B cell (primary cell): Measurements from ENCODE around the gene LIMK2. TPM values are rescaled to one million over a fixed set of nuclear protein-coding genes. Genes with fewer than 3 reads are reported as not detected.

Experiments used
- ATAC-seq: fragments of 200-7000 bp; cut with Tn5 transposase; one replicate; pipeline ENCODE4 v1.10.0; 2021; ENCODE audit warnings: low read depth, mild to moderate bottlenecking, moderate number of reproducible peaks, moderate library complexity
- CTCF ChIA-PET: fragments of 350-600 bp; sonication (Branson Sonifier 250); formaldehyde crosslinking; loops from one replicate; lab custom pipeline; 2021; ENCODE audit warnings: antibody characterized with exemption, inconsistent platforms; lab: Charles Lee
- POLR2A ChIA-PET: fragments of 350-600 bp; sonication (Branson Sonifier 250); formaldehyde crosslinking; loops from one replicate; lab custom pipeline; 2021; ENCODE audit warnings: antibody characterized with exemption; lab: Charles Lee
- DNase-seq: peaks from one replicate; pipeline ENCODE4 v3.0.0; 2013
- H2AFZ ChIP-seq: 2 replicates; pipeline ENCODE4 v1.6.1; 2012; ENCODE audit warnings: mild to moderate bottlenecking, low read depth, low read length; ENCODE audit not compliant: insufficient read depth, poor library complexity, severe bottlenecking
- H3K27ac ChIP-seq, 2 donors: 1 replicate in 1 of 2; 2 replicates in 1 of 2; pipeline ENCODE4 v1.5.1; 2012 to 2013; ENCODE audit warnings: low read length in 2 of 2, mild to moderate bottlenecking in 2 of 2, moderate library complexity in 1 of 2
- H3K27me3 ChIP-seq, 4 experiments: fragments of 200-600 bp in 1 of 4; sonication (generic) in 1 of 4; replicated peaks in 1 of 4; 1 replicate in 2 of 4; 2 replicates in 2 of 4; pipeline versions ENCODE4 v1.6.1 to v1.7.0; 2013 to 2016; ENCODE audit warnings: low read length in 3 of 4, mild to moderate bottlenecking in 2 of 4, mixed read lengths in 1 of 4, moderate library complexity in 1 of 4; ENCODE audit not compliant: insufficient read depth in 4 of 4, control insufficient read depth in 3 of 4; ENCODE audit errors: control extremely low read depth in 1 of 4
- H3K36me3 ChIP-seq, 2 experiments: replicated peaks in 1 of 2; 1 replicate in 1 of 2; 2 replicates in 1 of 2; pipeline versions ENCODE4 v1.6.1 to v1.7.1; 2013; ENCODE audit warnings: low read length in 1 of 2; ENCODE audit not compliant: insufficient read depth in 2 of 2, control insufficient read depth in 1 of 2; ENCODE audit errors: control extremely low read depth in 1 of 2, extremely low read depth in 1 of 2
- H3K4me1 ChIP-seq, 2 donors: fragments of 200-600 bp in 1 of 2; sonication (generic) in 1 of 2; 1 replicate in 1 of 2; 2 replicates in 1 of 2; pipeline versions ENCODE4 v1.5.1 to v1.6.1; 2013 to 2017; ENCODE audit warnings: low read length in 2 of 2; ENCODE audit not compliant: control insufficient read depth in 2 of 2, insufficient read depth in 2 of 2
- H3K4me2 ChIP-seq: replicated peaks from 2 replicates; pipeline ENCODE3; 2012; ENCODE audit warnings: mild to moderate bottlenecking, low read depth, low read length; ENCODE audit not compliant: poor library complexity, severe bottlenecking
- H3K4me3 ChIP-seq, 5 experiments: fragments of 200-600 bp in 1 of 5; sonication (generic) in 1 of 5; 1 replicate in 3 of 5; 2 replicates in 2 of 5; pipeline versions ENCODE4 v1.5.1 to v1.7.0; 2011 to 2016; ENCODE audit warnings: low read length in 4 of 5, mild to moderate bottlenecking in 4 of 5, low read depth in 2 of 5, control low read depth in 1 of 5, moderate library complexity in 1 of 5; ENCODE audit not compliant: insufficient read depth in 1 of 5; ENCODE audit errors: control extremely low read depth in 1 of 5, extremely low read depth in 1 of 5
- H3K79me2 ChIP-seq: fragments of 200-600 bp; sonication (generic); one replicate; pipeline ENCODE4 v1.6.0; 2016; ENCODE audit warnings: low read length; ENCODE audit not compliant: control insufficient read depth, insufficient read depth
- H3K9ac ChIP-seq: fragments of 200-600 bp; sonication (generic); 2 replicates; pipeline ENCODE4 v1.6.1; 2017; ENCODE audit warnings: mild to moderate bottlenecking, low read length, moderate library complexity
- H3K9me3 ChIP-seq, 3 donors: one replicate each; pipeline versions ENCODE4 v1.6.1 to v1.7.1; 2013; ENCODE audit warnings: low read length in 2 of 3; ENCODE audit not compliant: control insufficient read depth in 2 of 3, insufficient read depth in 1 of 3; ENCODE audit errors: control extremely low read depth in 1 of 3
- H4K20me1 ChIP-seq: 2 replicates; pipeline ENCODE4 v1.6.0; 2012; ENCODE audit warnings: mild to moderate bottlenecking, low read length; ENCODE audit not compliant: insufficient read depth, control insufficient read depth, poor library complexity, severe bottlenecking
- H3K27ac Mint-ChIP-seq: one replicate; pipeline ENCODE4 v1.8.0; 2021; ENCODE audit warnings: mixed read lengths
- H3K27me3 Mint-ChIP-seq: one replicate; pipeline ENCODE4 v1.8.0; 2021; ENCODE audit warnings: mixed read lengths
- H3K4me1 Mint-ChIP-seq: one replicate; pipeline ENCODE4 v1.8.0; 2021; ENCODE audit warnings: mixed read lengths
- H3K4me3 Mint-ChIP-seq: one replicate; pipeline ENCODE4 v1.8.0; 2021; ENCODE audit warnings: mixed read lengths
- H3K9me3 Mint-ChIP-seq: one replicate; pipeline ENCODE4 v1.8.0; 2022; ENCODE audit warnings: mixed read lengths; ENCODE audit not compliant: insufficient read depth
- EZH2 ChIP-seq: IDR thresholded peaks from 2 replicates; pipeline ENCODE4 v1.6.1; 2012; ENCODE audit warnings: borderline replicate concordance, low read depth, mild to moderate bottlenecking, moderate library complexity, low read length; ENCODE audit not compliant: insufficient read depth, poor library complexity, severe bottlenecking
- WGBS: methylation state at CpG from one replicate; pipeline ENCODE4 v1.1.5; 2013; ENCODE audit warnings: missing lambda C conversion rate; ENCODE audit not compliant: insufficient coverage; 5-methylcytosine and 5-hydroxymethylcytosine counted together
- intact Hi-C: fragments of 100-400 bp; cut with micrococcal nuclease; formaldehyde crosslinking; loops from one replicate; pipeline ENCODE4 v1.10.0; 2022
- polyA plus RNA-seq: library from polyadenylated mRNA; depleted of rRNA; stranded (reverse); fragments of >200 nt; gene quantifications from 2 replicates; pipeline ENCODE4 v1.2.3, GENCODE V29; 2012
- total RNA-seq, 2 donors: library from RNA; stranded (reverse); fragments of 120-200 nt in 1 of 2; gene quantifications; 1 replicate in 1 of 2; 2 replicates in 1 of 2; pipeline versions ENCODE4 v1.2.3 to v1.2.4, GENCODE V29; 2013 to 2022
- TF ChIP-seq, protein P1 (sequence below): fragments of 200-600 bp; IDR thresholded peaks from one replicate; pipeline ENCODE4 v1.8.0; 2022; ENCODE audit warnings: antibody characterized with exemption, mild to moderate bottlenecking

The LIMK2 gene
- total and polyA plus RNA-seq, 2 donors (not counting 1 experiment from before 2014, with no cell fraction given), result 6.8 to 20.2 TPM

DNA sequence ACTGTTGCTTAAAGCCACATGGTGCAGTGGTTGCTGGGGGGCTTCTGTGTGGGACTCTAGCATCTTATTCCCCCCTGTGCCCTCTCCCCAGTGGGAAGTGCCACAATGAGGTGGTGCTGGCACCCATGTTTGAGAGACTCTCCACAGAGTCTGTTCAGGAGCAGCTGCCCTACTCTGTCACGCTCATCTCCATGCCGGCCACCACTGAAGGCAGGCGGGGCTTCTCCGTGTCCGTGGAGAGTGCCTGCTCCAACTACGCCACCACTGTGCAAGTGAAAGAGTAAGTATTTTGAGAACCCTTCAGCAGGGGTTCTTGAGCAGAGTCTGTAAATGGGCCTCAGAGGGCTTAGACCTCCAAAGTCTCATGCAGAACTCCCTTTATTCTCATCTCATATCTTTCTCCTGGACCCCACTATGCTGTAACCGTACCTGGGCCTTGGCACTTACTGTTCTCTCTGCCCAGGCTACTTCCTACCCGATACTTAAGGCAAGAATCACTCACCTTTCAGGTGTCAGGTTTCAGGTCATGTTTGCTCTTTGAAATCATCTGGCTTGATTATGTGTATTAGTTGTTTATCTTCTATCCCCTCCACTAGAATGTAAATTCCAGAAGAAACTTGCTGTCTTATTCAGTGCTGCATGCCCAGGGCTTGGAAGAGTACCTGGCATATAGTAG is 47.8 kb downstream of the LIMK2 start:
- Histone ChIP-seq H3K4me2 (no peak overlapping the region), H4K20me1 (no peaks in the 10 kb centered on the region), H3K4me1 (peaks cover 0 to 1% of the 10 kb centered on the region in 2 donors), H3K27ac (no peak overlapping the region), H3K79me2 (no peaks in the 10 kb centered on the region), H2AFZ (no peak overlapping the region), H3K4me3 (no peak overlapping the region), H3K9me3 (no peaks in the 10 kb centered on the region), H3K27me3 (no peaks in the 10 kb centered on the region), H3K36me3 (peaks cover 6 to 37% of the 10 kb centered on the region in 2 experiments), H3K9ac (no peak overlapping the region)
- Mint-ChIP-seq H3K4me1 (peaks cover 6% of the 10 kb centered on the region), H3K27ac (no peak overlapping the region), H3K4me3 (no peak overlapping the region), H3K27me3 (no peaks in the 10 kb centered on the region), H3K9me3 (no peaks in the 10 kb centered on the region)
- ATAC-seq (no peak), DNase-seq (no peak)
- ChIA-PET CTCF (interaction anchor here (0.9 kb wide), 1 partner anchor 12 kb away, joined by 3 read pairs; no protein-coding TSS in a partner anchor), POLR2A (no interaction called here)
- 97% methylated on average over 7 of the region's 8 CpGs for WGBS
- no peak for TF ChIP-seq EZH2
- intact Hi-C loops, result no loop called here

DNA sequence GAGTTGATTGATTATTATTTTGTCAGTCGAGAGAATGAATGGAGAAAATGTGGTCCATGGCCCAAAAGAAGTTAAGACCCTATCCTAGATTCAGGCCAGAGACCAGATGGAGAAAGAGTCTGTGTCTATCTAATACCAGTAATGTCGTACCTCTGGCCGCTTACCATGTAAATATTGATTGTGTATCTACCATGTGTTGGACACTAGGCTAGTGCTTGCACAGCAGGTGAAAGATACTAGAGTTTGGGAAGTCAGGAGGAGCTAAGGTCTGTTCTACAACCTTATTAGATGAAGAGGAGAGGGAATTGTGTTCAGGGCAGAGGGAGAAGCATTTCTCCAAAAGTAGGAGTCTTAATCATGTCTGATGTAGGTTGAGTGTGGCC is 48.4 kb downstream of the LIMK2 start:
- H3K27me3 ChIP-seq, result no peaks in the 10 kb centered on the region
- no peaks in the 10 kb centered on the region for H3K4me1 ChIP-seq
- no peaks in the 10 kb centered on the region for H3K79me2 ChIP-seq
- no peak overlapping the region for H3K9ac ChIP-seq
- TF ChIP-seq, protein P1, sequence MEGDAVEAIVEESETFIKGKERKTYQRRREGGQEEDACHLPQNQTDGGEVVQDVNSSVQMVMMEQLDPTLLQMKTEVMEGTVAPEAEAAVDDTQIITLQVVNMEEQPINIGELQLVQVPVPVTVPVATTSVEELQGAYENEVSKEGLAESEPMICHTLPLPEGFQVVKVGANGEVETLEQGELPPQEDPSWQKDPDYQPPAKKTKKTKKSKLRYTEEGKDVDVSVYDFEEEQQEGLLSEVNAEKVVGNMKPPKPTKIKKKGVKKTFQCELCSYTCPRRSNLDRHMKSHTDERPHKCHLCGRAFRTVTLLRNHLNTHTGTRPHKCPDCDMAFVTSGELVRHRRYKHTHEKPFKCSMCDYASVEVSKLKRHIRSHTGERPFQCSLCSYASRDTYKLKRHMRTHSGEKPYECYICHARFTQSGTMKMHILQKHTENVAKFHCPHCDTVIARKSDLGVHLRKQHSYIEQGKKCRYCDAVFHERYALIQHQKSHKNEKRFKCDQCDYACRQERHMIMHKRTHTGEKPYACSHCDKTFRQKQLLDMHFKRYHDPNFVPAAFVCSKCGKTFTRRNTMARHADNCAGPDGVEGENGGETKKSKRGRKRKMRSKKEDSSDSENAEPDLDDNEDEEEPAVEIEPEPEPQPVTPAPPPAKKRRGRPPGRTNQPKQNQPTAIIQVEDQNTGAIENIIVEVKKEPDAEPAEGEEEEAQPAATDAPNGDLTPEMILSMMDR, result no peak
- TF ChIP-seq EZH2, result no peak
- H4K20me1 ChIP-seq, result no peaks in the 10 kb centered on the region
- peaks cover 2% of the 10 kb centered on the region for H3K4me1 Mint-ChIP-seq
- no peaks in the 10 kb centered on the region for H3K27me3 Mint-ChIP-seq
- no peak overlapping the region for H3K4me3 ChIP-seq
- DNase-seq (no peak), ATAC-seq (no peak)
- H3K27ac Mint-ChIP-seq, result no peak overlapping the region
- H3K4me3 Mint-ChIP-seq, result no peak overlapping the region
- no peak overlapping the region for H2AFZ ChIP-seq
- WGBS, result 90% methylated on average over 1 of the region's 3 CpGs
- intact Hi-C loops, result no loop called here
- H3K4me2 ChIP-seq, result no peak overlapping the region
- H3K36me3 ChIP-seq, result peaks cover 6 to 37% of the 10 kb centered on the region in 2 experiments
- CTCF ChIA-PET, result interaction anchor here (0.6 kb wide), 1 partner anchor 43 kb away, joined by 4 read pairs; no protein-coding TSS in a partner anchor
- POLR2A ChIA-PET, result no interaction called here
- H3K9me3 ChIP-seq, result no peaks in the 10 kb centered on the region
- no peak overlapping the region for H3K27ac ChIP-seq
- no peaks in the 10 kb centered on the region for H3K9me3 Mint-ChIP-seq
